Fibroblast of lung (primary cell): ENCODE data around the gene KCNJ2.

Experiments
- EZH2 ChIP-seq: IDR thresholded peaks from 2 replicates; pipeline ENCODE4 v1.5.1; 2012; ENCODE audit warnings: low read length, control low read depth, mild to moderate bottlenecking; ENCODE audit errors: missing control alignments
- TF ChIP-seq, protein P1 (sequence below), 2 donors: IDR thresholded peaks in 1 of 2; conservative IDR thresholded peaks in 1 of 2; 1 replicate in 1 of 2; 2 replicates in 1 of 2; pipeline ENCODE4 v1.5.1; 2011 to 2012; ENCODE audit warnings: low read length in 2 of 2, control low read depth in 1 of 2, inconsistent platforms in 1 of 2, low read depth in 1 of 2, mild to moderate bottlenecking in 1 of 2

DNA sequence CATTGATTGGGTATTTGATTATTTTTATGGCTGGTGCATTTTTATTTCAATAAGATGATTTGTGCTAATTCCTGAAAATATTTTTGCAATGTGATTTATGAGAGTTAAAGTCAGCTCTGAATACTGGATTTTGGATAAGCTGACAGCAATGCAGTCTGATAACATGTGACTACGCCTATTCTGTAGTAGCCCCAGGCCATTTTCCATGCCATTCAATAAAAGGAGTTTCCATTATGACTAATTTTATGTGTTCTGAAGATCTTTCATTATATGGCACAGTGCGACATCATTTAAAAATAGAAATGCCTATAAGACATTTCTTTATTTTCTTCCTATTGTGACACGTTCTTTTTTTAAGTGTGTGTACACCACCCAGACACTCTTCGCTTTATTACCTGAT, 46.3 kb downstream of the KCNJ2 start:
- TF ChIP-seq, protein P1, sequence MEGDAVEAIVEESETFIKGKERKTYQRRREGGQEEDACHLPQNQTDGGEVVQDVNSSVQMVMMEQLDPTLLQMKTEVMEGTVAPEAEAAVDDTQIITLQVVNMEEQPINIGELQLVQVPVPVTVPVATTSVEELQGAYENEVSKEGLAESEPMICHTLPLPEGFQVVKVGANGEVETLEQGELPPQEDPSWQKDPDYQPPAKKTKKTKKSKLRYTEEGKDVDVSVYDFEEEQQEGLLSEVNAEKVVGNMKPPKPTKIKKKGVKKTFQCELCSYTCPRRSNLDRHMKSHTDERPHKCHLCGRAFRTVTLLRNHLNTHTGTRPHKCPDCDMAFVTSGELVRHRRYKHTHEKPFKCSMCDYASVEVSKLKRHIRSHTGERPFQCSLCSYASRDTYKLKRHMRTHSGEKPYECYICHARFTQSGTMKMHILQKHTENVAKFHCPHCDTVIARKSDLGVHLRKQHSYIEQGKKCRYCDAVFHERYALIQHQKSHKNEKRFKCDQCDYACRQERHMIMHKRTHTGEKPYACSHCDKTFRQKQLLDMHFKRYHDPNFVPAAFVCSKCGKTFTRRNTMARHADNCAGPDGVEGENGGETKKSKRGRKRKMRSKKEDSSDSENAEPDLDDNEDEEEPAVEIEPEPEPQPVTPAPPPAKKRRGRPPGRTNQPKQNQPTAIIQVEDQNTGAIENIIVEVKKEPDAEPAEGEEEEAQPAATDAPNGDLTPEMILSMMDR (conservative IDR thresholded peaks at IDR 0.05 in 1 of 2, IDR thresholded peaks at IDR 0.05 in 1 of 2; ENCODE audit: low read depth in 1 of 2, low read length in 2 of 2) = no peak
- TF ChIP-seq EZH2 = no peak
